HepG2 (cell line): ENCODE measurements around the gene CNPY1. TPM values are rescaled to one million over a fixed set of nuclear protein-coding genes. Genes with fewer than 3 reads are reported as not detected.

Experiments used
- ATAC-seq: fragments of 200-7000 bp; cut with Tn5 transposase; 3 replicates; pipeline ENCODE4 v1.9.1; 2020; ENCODE audit warnings: mild to moderate bottlenecking, moderate library complexity
- BruUV-seq: library from RNA; stranded (reverse); fragments of 400-500 nt; replicated peaks from 2 replicates; lab custom pipeline; 2021; lab: Mats Ljungman, UMichigan
- CTCF ChIA-PET: fragments of 300-600 bp; formaldehyde crosslinking; extraction: SDS; loops from one replicate; lab custom pipeline; 2021; ENCODE audit warnings: low total read pairs, inconsistent platforms, low intra/inter-chr PET ratio; lab: Yijun Ruan, JAX
- POLR2A ChIA-PET: fragments of 350-600 bp; sonication (Branson Sonifier 250); formaldehyde crosslinking; loops from one replicate; lab custom pipeline; 2020; ENCODE audit warnings: antibody characterized with exemption, inconsistent platforms; lab: Yijun Ruan, JAX
- DNase-seq: peaks from one replicate; pipeline ENCODE4 v3.0.0-alpha.2; 2015; ENCODE audit warnings: low spot score
- FAIRE-seq: peaks from 3 replicates; lab custom pipeline; 2011; peaks lifted over from hg19 to GRCh38; lab: Jason Lieb, UNC
- H2AFZ ChIP-seq: one replicate; pipeline ENCODE4 v1.6.1; 2011; ENCODE audit warnings: low read length, inconsistent platforms
- H3K27ac ChIP-seq: fragments of 300-600 bp; 3 replicates; pipeline ENCODE4 v1.8.0; 2011; ENCODE audit warnings: mixed run types, mild to moderate bottlenecking, mixed read lengths, low read length, inconsistent platforms; ENCODE audit not compliant: insufficient read depth; ENCODE audit errors: extremely low read length
- H3K27me3 ChIP-seq, 2 experiments: fragments of 200-600 bp in 1 of 2; 2 replicates in 1 of 2; 3 replicates in 1 of 2; pipeline versions ENCODE4 v1.6.0 to v1.8.0; 2011; ENCODE audit warnings: low read length in 2 of 2, mild to moderate bottlenecking in 2 of 2, moderate library complexity in 2 of 2, inconsistent platforms in 1 of 2; ENCODE audit not compliant: insufficient read depth in 2 of 2, control insufficient read depth in 1 of 2
- H3K36me3 ChIP-seq, 2 experiments: fragments of 200-600 bp in 1 of 2; replicated peaks in 1 of 2; 2 replicates in 1 of 2; 3 replicates in 1 of 2; pipeline versions ENCODE4 v1.5.1 to v1.8.0; 2011; ENCODE audit warnings: low read length in 2 of 2, inconsistent platforms in 1 of 2; ENCODE audit not compliant: insufficient read depth in 2 of 2, control insufficient read depth in 1 of 2
- H3K4me1 ChIP-seq: 2 replicates; pipeline ENCODE4 v1.5.1; 2012; ENCODE audit warnings: low read length, inconsistent platforms; ENCODE audit not compliant: insufficient read depth
- H3K4me2 ChIP-seq: 2 replicates; pipeline ENCODE4 v1.6.0; 2011; ENCODE audit warnings: low read depth, low read length, inconsistent platforms
- H3K4me3 ChIP-seq, 3 experiments: fragments of 200-600 bp in 1 of 3; sonication (generic), shearing (Covaris generic) in 1 of 3; replicated peaks in 1 of 3; 2 replicates each; pipeline ENCODE4 v1.5.1; 2011 to 2016; ENCODE audit warnings: low read length in 3 of 3, inconsistent platforms in 2 of 3, low read depth in 2 of 3, mild to moderate bottlenecking in 2 of 3, control low read depth in 1 of 3, mixed read lengths in 1 of 3; ENCODE audit not compliant: insufficient read depth in 1 of 3
- H3K79me2 ChIP-seq: one replicate; pipeline ENCODE4 v1.6.1; 2011; ENCODE audit warnings: low read length, inconsistent platforms; ENCODE audit not compliant: insufficient read depth
- H3K9ac ChIP-seq: 2 replicates; pipeline ENCODE4 v1.6.0; 2011; ENCODE audit warnings: mild to moderate bottlenecking, low read depth, low read length, inconsistent platforms; ENCODE audit not compliant: insufficient read depth
- H3K9me3 ChIP-seq: 2 replicates; pipeline ENCODE4 v1.5.1; 2012; ENCODE audit warnings: mild to moderate bottlenecking, low read length
- H4K20me1 ChIP-seq: 2 replicates; pipeline ENCODE4 v1.6.0; 2011; ENCODE audit warnings: inconsistent platforms, mild to moderate bottlenecking, low read length, moderate library complexity; ENCODE audit not compliant: insufficient read depth
- AFF4 ChIP-seq: sonication (generic); formaldehyde crosslinking; IDR thresholded peaks from 2 replicates; pipeline ENCODE4 v1.4.0; 2020; ENCODE audit warnings: missing genetic modification reagents
- CTCF ChIP-seq: sonication (generic); formaldehyde crosslinking; IDR thresholded peaks from 2 replicates; pipeline ENCODE4 v1.5.0; 2020; ENCODE audit warnings: mild to moderate bottlenecking, missing genetic modification reagents, moderate library complexity
- ESRRA ChIP-seq: sonication (generic); formaldehyde crosslinking; IDR thresholded peaks from 2 replicates; pipeline ENCODE4 v1.5.1; 2020; ENCODE audit warnings: mild to moderate bottlenecking, low read depth, missing genetic modification reagents
- RAD21 ChIP-seq: fragments of 450-650 bp; formaldehyde crosslinking; IDR thresholded peaks from 2 replicates; pipeline ENCODE4 v1.5.0; 2020; ENCODE audit warnings: mild to moderate bottlenecking
- SMC3 ChIP-seq: IDR thresholded peaks from 2 replicates; pipeline ENCODE4 v1.6.1; 2011; ENCODE audit warnings: low read length, improper control_type of control experiment
- SP4 ChIP-seq: sonication (generic); formaldehyde crosslinking; IDR thresholded peaks from 2 replicates; pipeline ENCODE4 v1.8.1; 2023; ENCODE audit warnings: mild to moderate bottlenecking, missing genetic modification reagents
- STAG1 ChIP-seq: sonication (generic); formaldehyde crosslinking; IDR thresholded peaks from 2 replicates; pipeline ENCODE4 v1.4.0; 2020; ENCODE audit warnings: missing genetic modification reagents
- U2AF2 ChIP-seq: fragments of 200-400 bp; formaldehyde crosslinking; IDR thresholded peaks from 2 replicates; pipeline ENCODE4 v1.6.1; 2017; ENCODE audit warnings: low read depth, mild to moderate bottlenecking, low read length
- ZBTB42 ChIP-seq: sonication (generic); formaldehyde crosslinking; IDR thresholded peaks from 2 replicates; pipeline ENCODE4 v1.5.0; 2020; ENCODE audit warnings: mild to moderate bottlenecking, missing genetic modification reagents
- ZFX ChIP-seq: sonication (generic); formaldehyde crosslinking; IDR thresholded peaks from 2 replicates; pipeline ENCODE4 v1.4.0; 2020; ENCODE audit warnings: mild to moderate bottlenecking, low read depth, missing genetic modification reagents, moderate library complexity
- WGBS: methylation state at CpG from one replicate; pipeline ENCODE4 v1.1.6; 2017; ENCODE audit warnings: low lambda C conversion rate; 5-methylcytosine and 5-hydroxymethylcytosine counted together
- in situ Hi-C: cut with HindIII; loops from 2 replicates; pipeline ENCODE4 v1.10.0; 2017; ENCODE audit warnings: low pct_unique_long_range_greater_than_20kb; ENCODE audit not compliant: extremely low pct_ligation_motif_present
- intact Hi-C: fragments of 100-400 bp; cut with micrococcal nuclease; formaldehyde crosslinking; loops from one replicate; pipeline ENCODE4 v1.10.0; 2022; ENCODE audit not compliant: unreplicated experiment
- polyA plus RNA-seq, 8 experiments: library from polyadenylated mRNA; depleted of rRNA in 3 of 8; stranded (reverse) in 7 of 8; unstranded in 1 of 8; fragments of >200 nt; fragmentation: Illumina TruSeq in 4 of 8; extraction: Trizol in 4 of 8; gene quantifications; 2 replicates each; pipeline versions ENCODE4 v1.2.1 to v1.2.3, GENCODE V29; 2011 to 2016; ENCODE audit warnings: low read depth in 4 of 8, missing spikeins in 1 of 8, mixed read lengths in 1 of 8; ENCODE audit not compliant: insufficient read depth in 1 of 8
- total RNA-seq, 5 experiments: library from RNA; depleted of rRNA; stranded (reverse); fragments of >200 nt; fragmentation: Illumina TruSeq; extraction: Trizol; gene quantifications; 2 replicates each; pipeline ENCODE4 v1.2.3, GENCODE V29; 2016; ENCODE audit warnings: low read depth in 1 of 5

CNPY1 gene
- total and polyA plus RNA-seq, 2 of the 13 experiments (the other 11 are each of a cell fraction or from before 2014, with no cell fraction given) = not detected

DNA sequence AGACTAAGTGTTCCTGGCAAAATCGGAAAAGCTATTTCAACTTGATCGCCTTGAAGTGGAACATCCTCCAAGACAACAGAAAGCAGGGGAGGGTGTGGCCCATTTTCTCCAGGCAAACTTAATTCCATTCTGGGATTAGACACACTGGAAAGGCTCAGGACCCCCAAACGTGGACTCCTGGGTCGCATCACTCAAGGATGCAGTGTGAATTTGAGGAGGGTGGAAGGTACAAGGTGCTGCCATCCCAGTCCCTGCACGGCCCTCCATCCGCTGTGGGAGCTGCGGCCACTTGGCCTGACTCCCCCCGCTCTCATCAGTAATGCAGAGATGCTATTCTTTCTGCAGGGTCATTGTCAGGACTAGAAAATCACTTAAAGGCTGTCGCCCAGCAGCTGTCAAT lies 2.4 kb downstream of the CNPY1 start (continued):
- no peak for TF ChIP-seq ZBTB42
- no peak for TF ChIP-seq AFF4 (CRISPR knock-in tag)
- TF ChIP-seq ESRRA = no peak

DNA sequence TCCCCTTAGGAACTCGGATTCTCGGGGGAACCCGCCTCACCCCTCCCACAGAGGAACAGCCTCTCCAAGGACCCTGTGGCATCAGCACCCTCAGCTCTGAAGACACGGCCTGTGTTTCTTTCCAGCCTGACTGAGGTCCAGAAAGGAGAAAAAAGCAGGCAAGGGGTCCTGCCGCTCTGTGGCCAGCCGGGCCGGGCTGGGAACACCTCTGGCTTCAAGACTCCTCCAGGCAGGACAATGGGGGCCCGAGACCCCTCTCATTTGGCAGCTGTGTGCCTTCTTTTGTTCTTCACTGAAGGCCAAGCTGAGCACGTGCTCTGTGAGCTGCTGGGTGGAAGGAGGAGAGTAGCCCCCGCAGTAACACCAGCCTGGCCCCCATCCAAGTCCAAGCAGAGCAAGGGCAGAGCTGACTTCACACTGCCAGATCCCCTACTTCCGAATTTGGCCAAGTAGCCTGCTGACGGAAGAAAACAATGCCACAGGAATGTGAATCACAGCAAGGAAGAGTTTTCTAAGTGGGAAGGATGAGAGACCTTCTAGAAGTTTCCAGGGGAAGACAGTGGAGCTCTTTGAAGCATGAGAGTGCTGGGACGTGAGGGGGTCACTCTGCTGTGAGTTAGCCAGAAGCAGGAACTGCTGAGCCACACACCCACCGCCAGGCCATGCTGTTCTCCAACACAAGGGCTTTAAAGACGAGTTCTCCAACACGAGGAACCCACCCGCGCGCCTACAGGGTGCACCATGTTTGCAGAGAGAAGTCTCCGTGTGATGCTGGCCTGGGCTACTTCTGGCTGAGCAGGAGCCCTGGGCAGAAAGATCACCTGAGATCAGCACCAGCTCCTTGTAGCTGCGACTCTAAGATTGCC lies 3.1 kb downstream of the CNPY1 start:
- BruUV-seq = no TSS peak
- in situ Hi-C loops = no loop called here
- TF ChIP-seq U2AF2 = no peak
- TF ChIP-seq STAG1 (CRISPR knock-in tag) = peak; percentile 79
- TF ChIP-seq ZFX = no peak
- TF ChIP-seq CTCF = peak; percentile 67
- TF ChIP-seq SMC3 = peak; percentile 39
- TF ChIP-seq SP4 (CRISPR knock-in tag) = 0 out of 2 replicates have a peak, but pooled peaks have one; percentile 22
- TF ChIP-seq RAD21 (CRISPR knock-in tag) = peak; percentile 55
- no peaks in the 10 kb centered on the region for H3K9me3 ChIP-seq
- H3K4me1 ChIP-seq = no peaks in the 10 kb centered on the region
- ATAC-seq (peak; percentile 80), DNase-seq (peak; percentile 34), FAIRE-seq (no peak)
- no peaks in the 10 kb centered on the region for H4K20me1 ChIP-seq
- H3K27ac ChIP-seq = no peak overlapping the region
- ChIA-PET POLR2A (no interaction called here), CTCF (interaction anchor here (2.1 kb wide), 1 partner anchor 195 kb away, joined by 7 read pairs; no protein-coding TSS in a partner anchor)
- H3K27me3 ChIP-seq = peaks cover 8 to 81% of the 10 kb centered on the region in 2 experiments; a peak in 4 of 5 replicates
- no peaks in the 10 kb centered on the region for H3K79me2 ChIP-seq
- H3K36me3 ChIP-seq = no peaks in the 10 kb centered on the region
- peak overlapping the region; percentile 18; the same call in 1 of the 2 replicates for H3K4me2 ChIP-seq
- H2AFZ ChIP-seq = no peak overlapping the region
- WGBS = 19% methylated on average over 14 of the region's 21 CpGs
- no peak overlapping the region for H3K9ac ChIP-seq
- intact Hi-C loops = loop anchor here (1.0 kb wide), 1 partner anchor 195 kb away; no protein-coding TSS in a partner anchor
- H3K4me3 ChIP-seq = no peak overlapping the region
